Measurements from ENCODE around the gene ZNF362. TPM values are rescaled to one million over a fixed set of nuclear protein-coding genes. Genes with fewer than 3 reads are reported as not detected.
A peak's percentile ranks its signal among the peaks of the same experiment; 100 is the strongest.

Gene ZNF362
- total and polyA plus RNA-seq, 7 donors, result 6.5 to 20.9 (median 15.2) TPM

- ATAC-seq, result no peak
Measured at GRCh38 chr1:33311706-33312412, 55.6 kb downstream of the ZNF362 start.

GRCh38 chr1:33312413-33312749, 56.1 kb downstream of the ZNF362 start:
- H3K27me3 ChIP-seq (ENCODE audit: insufficient read depth in 3 of 3, low read length in 2 of 3), result no peaks in the 10 kb centered on the region
- no peak overlapping the region for H3K27ac ChIP-seq
- DNase-seq, result peak in 1 of 2 donors; percentile 40
- no peak for TF ChIP-seq CTCF (IDR thresholded peaks at IDR 0.05)
- intact Hi-C loops (cut with DNase I), result no loop called here
- no peaks in the 10 kb centered on the region for H3K36me3 ChIP-seq (ENCODE audit: insufficient read depth in 1 of 2, low read depth in 1 of 2)
- no peaks in the 10 kb centered on the region for H3K9me3 ChIP-seq
- ATAC-seq, result peak in 1 of 4 donors; percentile 23
- no peak overlapping the region for H3K4me3 ChIP-seq
- WGBS, 3 donors, result 72 to 81% (median 78%) methylated on average over 5 of the region's 5 CpGs
- H3K4me1 ChIP-seq, result no peaks in the 10 kb centered on the region

More at GRCh38 chr1:33311706-33312412, 55.6 kb downstream of the ZNF362 start:
- Histone ChIP-seq H3K9me3 (no peaks in the 10 kb centered on the region), H3K36me3 (ENCODE audit: insufficient read depth in 1 of 2, low read depth in 1 of 2) (no peaks in the 10 kb centered on the region), H3K27ac (no peak overlapping the region), H3K4me1 (peaks cover 3% of the 10 kb centered on the region), H3K27me3 (ENCODE audit: insufficient read depth in 3 of 3, low read length in 2 of 3) (peaks cover 0 to under 1% (median 0%) of the 10 kb centered on the region in 3 donors), H3K4me3 (no peak overlapping the region)
- no peak for TF ChIP-seq CTCF (IDR thresholded peaks at IDR 0.05)
- intact Hi-C loops (cut with DNase I), result no loop called here
- WGBS, 3 donors, result 90 to 93% (median 91%) methylated on average over 7 of the region's 7 CpGs
- DNase-seq, result no peak

- ATAC-seq, result no peak
- Histone ChIP-seq H3K27me3 (ENCODE audit: insufficient read depth in 3 of 3, low read length in 2 of 3) (no peaks in the 10 kb centered on the region), H3K9me3 (no peaks in the 10 kb centered on the region), H3K36me3 (ENCODE audit: insufficient read depth in 1 of 2, low read depth in 1 of 2) (no peaks in the 10 kb centered on the region), H3K4me3 (no peak overlapping the region), H3K27ac (no peak overlapping the region), H3K4me1 (no peaks in the 10 kb centered on the region)
- TF ChIP-seq CTCF (IDR thresholded peaks at IDR 0.05), result no peak
- 89 to 91% (median 89%) methylated on average over 9 of the region's 9 CpGs for WGBS, 3 donors
- DNase-seq, result no peak
- intact Hi-C loops (cut with DNase I), result no loop called here
Measured at GRCh38 chr1:33314416-33314815, 58.1 kb downstream of the ZNF362 start.

GRCh38 chr1:33316601-33317000, 60.3 kb downstream of the ZNF362 start:
- Histone ChIP-seq H3K27me3 (ENCODE audit: insufficient read depth in 3 of 3, low read length in 2 of 3) (no peaks in the 10 kb centered on the region), H3K9me3 (no peaks in the 10 kb centered on the region), H3K36me3 (ENCODE audit: insufficient read depth in 1 of 2, low read depth in 1 of 2) (no peaks in the 10 kb centered on the region), H3K4me3 (no peak overlapping the region), H3K27ac (no peak overlapping the region), H3K4me1 (no peaks in the 10 kb centered on the region)
- ATAC-seq, result no peak
- intact Hi-C loops (cut with DNase I), result no loop called here
- 60 to 89% (median 68%) methylated on average over 2 of the region's 2 CpGs for WGBS, 3 donors
- DNase-seq, result no peak
- no peak for TF ChIP-seq CTCF (IDR thresholded peaks at IDR 0.05)

GRCh38 chr1:33317354-33317753, 61.1 kb downstream of the ZNF362 start:
- no peaks in the 10 kb centered on the region for H3K9me3 ChIP-seq
- WGBS, 3 donors, result 61 to 64% (median 63%) methylated on average over 1 of the region's 1 CpG
- intact Hi-C loops (cut with DNase I), result no loop called here

More at GRCh38 chr1:33317354-33317753, 61.1 kb downstream of the ZNF362 start:
- Histone ChIP-seq H3K4me1 (no peaks in the 10 kb centered on the region), H3K36me3 (ENCODE audit: insufficient read depth in 1 of 2, low read depth in 1 of 2) (peaks cover 0 to 5% of the 10 kb centered on the region in 2 donors), H3K27ac (no peak overlapping the region), H3K4me3 (no peak overlapping the region), H3K27me3 (ENCODE audit: insufficient read depth in 3 of 3, low read length in 2 of 3) (no peaks in the 10 kb centered on the region)
- TF ChIP-seq CTCF (IDR thresholded peaks at IDR 0.05), result no peak
- DNase-seq (no peak), ATAC-seq (no peak)

Measured in psoas muscle (tissue), 8 donors.